Thyroid gland (tissue), 4 donors: Measurements from ENCODE around the gene SV2B.

Experiments
- CTCF ChIP-seq, 6 experiments: fragments of 200-600 bp in 3 of 6; fragments of 450-650 bp in 3 of 6; sonication (generic) in 3 of 6; IDR thresholded peaks; one replicate each; pipeline ENCODE4 v1.5.1; 2016 to 2019; ENCODE audit warnings: antibody characterized with exemption in 6 of 6, mild to moderate bottlenecking in 2 of 6, inconsistent platforms in 1 of 6, moderate library complexity in 1 of 6
- POLR2A ChIP-seq, 2 donors: fragments of 450-650 bp; IDR thresholded peaks; one replicate each; pipeline ENCODE4 v1.6.1; 2017; ENCODE audit warnings: antibody characterized with exemption in 2 of 2, mild to moderate bottlenecking in 2 of 2, moderate library complexity in 1 of 2

- no peak for TF ChIP-seq CTCF (IDR thresholded peaks at IDR 0.05)
- TF ChIP-seq POLR2A (IDR thresholded peaks at IDR 0.05) = no peak
Observed at GRCh38 chr15:91308199-91308598, 208.1 kb downstream of the SV2B start.
